Cerebellar cortex (tissue), 1 donor: ENCODE data around the gene CHAT.

Source experiments
- DNase-seq: peaks from one replicate; pipeline ENCODE4 v3.0.0-alpha.2; 2015; ENCODE audit warnings: low spot score

Gene CHAT

GRCh38 chr10:49613882-49614241 is at the start of gene CHAT:
Gene CHAT (plus strand): TSS chr10:49614037. CDS start chr10:49614190, 153 bp downstream.
- DNase-seq: no peak

GRCh38 chr10:49564461-49565009 is 49.3 kb upstream of the CHAT start:
- DNase-seq: no peak

GRCh38 chr10:49567810-49568209 is 46.0 kb upstream of the CHAT start:
- DNase-seq: no peak

- DNase-seq: no peak
Measured at GRCh38 chr10:49568235-49568634, 45.6 kb upstream of the CHAT start.

GRCh38 chr10:49569031-49569631 is 44.7 kb upstream of the CHAT start:
- no peak for DNase-seq

GRCh38 chr10:49571388-49571787 is 42.4 kb upstream of the CHAT start:
- no peak for DNase-seq

- DNase-seq: no peak
Measured at GRCh38 chr10:49572594-49573114, 41.2 kb upstream of the CHAT start.

- no peak for DNase-seq
Measured at GRCh38 chr10:49575489-49576072, 38.3 kb upstream of the CHAT start.

GRCh38 chr10:49577182-49577925 is 36.5 kb upstream of the CHAT start:
- no peak for DNase-seq

- DNase-seq: no peak
Measured at GRCh38 chr10:49578392-49578791, 35.4 kb upstream of the CHAT start.

GRCh38 chr10:49579621-49580020 is 34.2 kb upstream of the CHAT start:
- no peak for DNase-seq

GRCh38 chr10:49585387-49585786 is 28.4 kb upstream of the CHAT start:
- no peak for DNase-seq

GRCh38 chr10:49587981-49588380 is 25.9 kb upstream of the CHAT start:
- no peak for DNase-seq

- peak; percentile 68 for DNase-seq
Measured at GRCh38 chr10:49592726-49593563, 20.9 kb upstream of the CHAT start.

GRCh38 chr10:49593564-49593875 is 20.3 kb upstream of the CHAT start:
- DNase-seq: no peak

GRCh38 chr10:49593998-49594397 is 19.8 kb upstream of the CHAT start:
- no peak for DNase-seq

- DNase-seq: peak; percentile 81
Measured at GRCh38 chr10:49594594-49594993, 19.2 kb upstream of the CHAT start.

- no peak for DNase-seq
Measured at GRCh38 chr10:49595003-49595712, 18.7 kb upstream of the CHAT start.

GRCh38 chr10:49595713-49596492 is 17.9 kb upstream of the CHAT start:
- DNase-seq: no peak

GRCh38 chr10:49596493-49596809 is 17.4 kb upstream of the CHAT start:
- no peak for DNase-seq

- DNase-seq: no peak
Measured at GRCh38 chr10:49596836-49597235, 17.0 kb upstream of the CHAT start.
